NT2/D1 (cell line): ENCODE measurements around the gene TBC1D20.

ENCODE experiments used
- SUZ12 ChIP-seq: IDR thresholded peaks from 2 replicates; pipeline ENCODE4 v1.6.1; 2011; ENCODE audit not compliant: insufficient read length, insufficient read depth; ENCODE audit errors: extremely low read depth
- YY1 ChIP-seq: IDR thresholded peaks from 2 replicates; pipeline ENCODE4 v1.6.1; 2011; ENCODE audit not compliant: insufficient read length, insufficient read depth
- ZNF274 ChIP-seq: IDR thresholded peaks from 2 replicates; pipeline ENCODE4 v1.6.1; 2011; ENCODE audit warnings: mild to moderate bottlenecking, low read depth, low read length

GRCh38 chr20:483815-484644 lies 21.7 kb upstream of the TBC1D20 start:
- no peak for TF ChIP-seq YY1
- TF ChIP-seq ZNF274 = no peak
- no peak for TF ChIP-seq SUZ12
